ENCODE data around the gene HAL.
A peak's percentile ranks its signal among the peaks of the same experiment; 100 is the strongest.
"Not testable (repeated sequence)": the region's sequence is repeated elsewhere in the genome, so short reads cannot be mapped to it uniquely, and the experiment has no call there.

The HAL gene

DNA sequence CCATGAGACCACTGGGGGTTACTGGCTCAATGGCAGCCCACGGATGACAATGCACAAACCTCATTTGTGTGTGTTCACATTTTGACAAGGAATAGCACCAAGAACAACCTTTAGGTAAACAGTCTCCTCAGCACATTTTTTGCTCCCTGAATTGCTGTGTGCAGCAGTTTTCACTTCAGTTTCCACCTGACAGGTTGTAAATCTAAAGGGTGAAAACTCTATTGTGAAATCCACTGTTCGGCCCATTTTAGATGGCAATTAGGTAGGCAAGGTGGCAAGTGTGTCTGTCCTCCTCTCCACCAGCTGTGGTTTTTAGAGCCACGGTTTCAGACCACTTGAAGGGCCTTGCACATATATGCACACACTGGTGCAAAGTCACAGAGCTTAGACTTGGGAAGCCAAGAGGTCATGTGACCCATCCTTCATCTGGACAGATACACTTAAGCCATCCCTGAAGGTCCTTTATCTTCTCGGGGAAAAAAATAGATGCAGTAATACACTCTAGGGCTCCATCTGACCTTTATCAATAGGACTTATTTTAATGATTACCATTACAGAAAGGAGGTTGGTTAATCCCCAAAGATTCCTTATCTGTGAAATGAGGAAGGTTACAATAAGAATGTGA, 23.2 kb downstream of the HAL start:
- peak in 1 of 3 experiments; percentile 28 for DNase-seq

DNA sequence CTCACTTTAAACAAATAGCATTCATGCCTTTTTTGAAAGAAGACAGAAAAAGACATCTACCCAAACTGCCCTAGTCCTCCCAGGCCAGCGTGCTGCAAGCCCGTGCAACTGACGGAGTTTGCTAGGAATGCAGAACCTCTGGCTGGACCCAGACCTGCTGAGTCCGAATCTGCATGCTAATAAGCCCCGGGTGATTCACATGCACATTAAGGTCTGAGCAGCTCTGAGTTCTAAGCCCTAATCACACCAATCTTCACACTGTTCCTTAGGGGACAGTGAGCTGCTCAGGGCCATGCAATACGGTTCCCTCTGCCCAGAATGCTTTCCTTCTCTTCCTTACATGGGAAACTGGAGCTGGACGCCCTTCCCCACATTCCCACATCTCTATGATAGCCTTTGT, 25.2 kb downstream of the HAL start:
- no peak for DNase-seq

DNA sequence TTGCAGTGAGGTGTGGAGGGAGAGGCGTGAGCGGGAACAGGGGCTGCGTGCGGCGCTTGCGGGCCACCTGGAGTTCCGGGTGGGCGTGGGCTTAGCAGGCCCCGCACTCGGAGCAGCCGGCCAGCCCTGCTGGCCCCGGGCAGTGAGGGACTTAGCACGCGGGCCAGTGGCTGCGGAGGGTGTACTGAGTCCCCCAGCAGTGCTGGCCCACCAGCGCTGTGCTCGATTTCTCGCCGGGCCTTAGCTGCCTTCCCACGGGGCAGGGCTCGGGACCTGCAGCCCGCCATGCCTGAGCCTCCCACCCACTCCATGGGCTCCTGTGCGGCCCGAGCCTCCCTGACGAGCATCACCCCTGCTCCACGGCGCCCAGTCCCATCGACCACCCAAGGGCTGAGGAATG, 27.0 kb downstream of the HAL start:
- not testable (repeated sequence) for DNase-seq

DNA sequence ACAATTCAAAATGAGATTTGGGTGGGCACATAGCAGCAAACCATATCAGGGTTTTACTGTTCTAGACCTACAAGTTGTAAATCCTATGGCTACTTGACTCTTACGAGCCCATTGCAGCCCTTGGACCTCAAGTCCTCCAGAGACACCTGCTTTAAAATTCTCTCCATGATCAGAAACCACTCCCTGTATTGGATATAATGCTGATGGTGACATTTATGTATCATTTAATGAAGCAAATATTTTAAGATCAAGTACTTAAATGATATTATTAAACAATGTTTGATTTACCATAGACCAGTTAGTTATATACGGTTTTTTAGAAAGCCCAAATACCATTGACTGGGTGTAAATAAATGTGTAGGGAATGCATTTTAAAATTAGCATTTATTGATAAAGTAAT, 28.8 kb downstream of the HAL start:
- DNase-seq, result no peak

DNA sequence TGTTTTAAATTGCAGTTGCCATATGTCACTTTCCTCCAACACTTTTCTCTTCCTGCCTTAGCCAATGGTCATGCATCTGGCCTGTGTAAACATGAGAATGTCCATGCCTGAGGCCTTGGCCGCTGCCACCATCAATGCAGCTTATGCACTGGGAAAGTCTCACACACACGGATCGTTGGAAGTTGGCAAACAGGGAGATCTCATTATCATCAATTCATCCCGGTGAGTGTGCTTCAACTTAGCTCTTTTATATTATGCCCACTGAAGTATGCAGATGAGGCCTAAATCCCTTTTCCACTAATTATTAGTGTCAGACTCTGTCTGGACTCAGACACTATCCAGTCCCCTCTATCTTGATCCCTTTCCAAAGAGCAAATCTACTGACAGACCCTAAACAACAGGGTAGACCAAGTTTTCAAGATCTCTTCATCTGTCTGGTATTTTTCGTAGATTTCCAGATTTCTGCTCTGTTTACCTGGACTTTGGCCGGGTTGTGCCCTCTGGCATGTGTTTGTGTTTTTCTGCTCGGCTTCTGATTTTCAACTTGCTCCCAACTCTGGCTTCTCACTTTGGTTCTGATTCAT, 29.8 kb downstream of the HAL start:
- peak in 1 of 3 experiments; percentile 46 for DNase-seq

DNA sequence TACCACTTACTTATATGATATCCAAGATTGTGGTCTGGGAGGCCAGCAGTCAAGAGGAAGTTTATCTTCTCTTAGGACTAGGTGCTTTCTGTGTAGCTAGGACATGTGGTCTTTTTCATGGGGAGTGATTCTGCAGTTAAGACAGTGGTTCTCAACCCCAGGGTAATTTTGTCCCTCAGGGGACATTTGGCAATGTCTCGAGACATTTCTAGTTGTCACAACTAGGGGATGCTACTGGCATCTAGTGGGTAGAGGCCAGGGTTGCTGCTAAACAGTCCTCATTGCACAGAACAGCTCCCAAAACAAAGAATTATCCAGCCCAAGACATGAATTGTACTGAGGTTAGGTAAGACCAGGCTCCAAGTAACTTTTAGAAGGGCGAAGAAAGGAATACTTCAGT, 33.0 kb downstream of the HAL start:
- peak in 2 of 3 experiments; percentile 6 to 48 for DNase-seq

DNA sequence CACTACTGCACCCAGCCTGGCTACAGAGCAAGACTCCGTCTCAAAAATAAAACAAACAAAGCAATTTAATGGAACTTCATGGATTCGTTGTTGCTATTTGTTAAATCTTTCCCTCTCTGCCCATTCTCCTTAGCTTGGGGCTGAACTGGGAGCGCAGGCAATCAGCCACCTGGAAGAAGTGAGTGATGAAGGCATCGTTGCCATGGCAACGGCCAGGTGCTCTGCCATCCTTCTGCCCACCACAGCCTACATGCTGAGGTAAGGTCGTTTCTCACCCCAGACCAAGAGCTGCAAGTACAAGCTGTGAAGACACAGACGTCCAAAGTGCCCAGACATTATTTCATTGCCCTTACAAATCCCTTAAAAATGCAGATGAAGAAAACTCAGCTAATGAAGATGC, 33.9 kb downstream of the HAL start:
- peak; percentile 22 to 94 (median 66) for DNase-seq

DNA sequence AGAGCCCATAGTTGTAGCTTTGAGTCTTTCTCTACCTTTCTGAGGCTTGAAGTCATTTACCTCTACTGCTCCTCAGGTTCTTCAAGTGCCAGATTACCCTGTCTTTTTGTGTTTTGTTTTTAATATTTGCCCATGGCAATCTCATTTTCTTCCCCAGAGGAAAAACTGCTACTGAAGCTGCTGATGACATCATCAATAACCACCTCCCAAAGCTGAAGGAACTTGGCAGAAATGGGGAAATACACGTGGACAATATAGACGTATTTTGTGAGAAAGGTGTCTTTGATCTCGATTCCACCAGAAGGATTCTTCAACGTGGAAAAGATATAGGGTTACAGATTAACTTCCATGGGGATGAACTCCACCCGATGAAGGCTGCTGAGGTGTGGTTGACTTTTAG, 35.9 kb downstream of the HAL start:
- DNase-seq, result no peak

DNA sequence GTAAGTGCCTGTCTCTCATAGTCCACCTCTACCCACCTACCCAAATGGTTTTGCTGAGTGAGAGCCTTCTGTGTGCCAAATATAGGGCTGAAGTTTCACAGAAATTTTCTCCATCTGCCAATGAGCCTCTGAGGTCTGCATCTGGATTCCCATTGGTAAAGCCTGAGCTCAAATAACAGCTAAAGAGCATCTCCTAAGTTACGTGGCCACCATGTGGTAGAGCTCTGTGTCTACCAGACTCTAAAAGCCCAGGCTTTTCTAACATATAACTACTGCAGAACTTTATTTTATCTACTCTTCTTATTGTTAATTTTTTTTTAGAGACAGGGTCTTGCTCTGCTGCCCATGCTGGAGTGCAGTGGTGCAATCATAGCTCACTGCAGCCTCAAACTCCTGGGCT, 37.0 kb downstream of the HAL start:
- DNase-seq, result peak in 2 of 3 experiments; percentile 10 to 38

DNA sequence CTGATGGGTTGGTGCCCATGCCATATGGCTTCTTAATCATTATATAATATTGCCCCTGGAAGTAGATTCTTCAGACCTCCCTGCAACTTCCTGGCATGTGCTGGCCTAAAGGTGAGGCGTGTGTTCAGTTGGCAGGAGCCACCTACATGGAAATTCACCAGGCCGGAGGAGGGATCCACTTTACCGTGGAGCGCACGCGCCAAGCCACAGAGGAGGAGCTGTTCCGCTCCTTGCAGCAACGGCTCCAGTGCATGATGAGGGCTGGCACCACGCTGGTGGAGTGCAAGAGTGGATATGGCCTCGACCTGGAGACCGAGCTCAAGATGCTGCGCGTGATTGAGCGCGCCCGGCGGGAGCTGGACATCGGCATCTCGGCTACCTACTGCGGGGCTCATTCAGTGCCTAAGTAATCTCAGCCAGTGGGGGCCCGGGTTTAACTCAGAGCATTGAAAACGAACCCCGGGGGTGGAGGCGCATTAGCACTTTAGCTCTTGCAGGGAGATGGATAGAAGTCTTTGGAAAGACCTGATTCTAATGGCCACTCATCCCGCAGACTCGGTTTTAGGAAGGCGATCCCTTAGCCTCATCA, 39.5 kb downstream of the HAL start:
- DNase-seq, result no peak

DNA sequence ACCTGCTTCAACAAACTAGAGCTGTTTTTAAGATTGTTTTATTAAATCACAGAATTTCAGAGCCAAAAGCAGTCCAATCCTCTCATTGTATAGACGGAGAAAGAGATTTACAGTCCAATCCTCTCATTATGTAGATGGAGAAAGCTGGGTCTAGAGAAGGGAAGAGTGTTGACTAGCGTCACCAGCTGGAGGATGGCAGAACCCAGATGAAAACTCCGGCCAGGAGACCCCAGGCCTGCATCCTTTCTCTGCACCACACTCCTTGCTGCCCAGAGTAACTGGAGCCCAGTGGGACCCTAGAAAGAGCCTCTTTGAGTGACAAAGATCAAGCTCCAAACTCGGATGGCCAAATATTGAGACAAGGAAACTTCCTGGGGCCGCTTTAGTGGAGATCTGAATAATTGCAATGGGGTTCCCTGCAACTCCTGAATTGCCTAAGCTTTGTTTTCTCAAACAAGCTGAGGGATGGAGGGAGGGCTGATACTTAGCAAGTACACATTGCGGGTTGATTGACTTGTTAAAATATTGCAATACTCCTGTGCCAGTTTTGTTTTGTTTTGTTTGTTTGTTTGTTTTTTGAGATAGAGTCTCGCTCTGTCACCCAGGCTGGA, 40.5 kb downstream of the HAL start:
- DNase-seq, result no peak

DNA sequence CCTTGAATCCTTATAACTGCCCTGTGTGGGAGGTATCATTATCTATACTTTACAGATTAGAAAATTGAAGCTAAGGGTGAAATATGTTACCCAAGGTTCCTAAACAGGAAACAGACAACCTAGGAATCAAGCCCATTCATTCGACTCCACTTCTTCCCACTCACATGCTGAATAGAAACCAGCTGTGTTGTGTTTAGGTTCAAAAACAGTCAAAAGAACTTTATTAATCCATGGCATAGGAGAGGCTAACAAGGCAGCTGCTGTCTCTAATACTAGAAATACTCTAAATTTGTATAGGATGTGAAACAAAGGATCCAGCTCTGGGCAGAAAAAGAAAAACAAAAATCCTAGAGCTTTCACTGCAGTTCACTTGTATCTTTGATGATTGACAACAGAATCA, 43.1 kb downstream of the HAL start:
- no peak for DNase-seq

DNA sequence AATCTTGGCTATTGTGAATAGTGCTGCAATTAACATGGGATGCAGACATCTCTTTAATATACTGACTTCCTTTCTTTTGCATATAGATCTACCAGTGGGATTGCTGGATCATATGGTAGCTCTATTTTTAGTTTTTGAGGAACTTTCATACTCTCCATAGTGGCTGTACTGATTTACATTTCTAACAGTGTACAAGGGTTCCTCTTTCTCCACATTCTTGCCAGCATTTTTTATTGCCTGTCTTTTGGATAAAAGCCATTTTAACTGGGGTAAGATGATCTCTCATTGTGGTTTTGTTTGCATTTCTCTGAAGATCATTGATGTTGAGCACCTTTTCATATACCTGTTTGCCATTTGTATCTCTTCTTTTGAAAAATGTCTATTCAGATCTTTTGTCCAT, 44.6 kb downstream of the HAL start:
- DNase-seq, result peak in 1 of 3 experiments; percentile 33

DNA sequence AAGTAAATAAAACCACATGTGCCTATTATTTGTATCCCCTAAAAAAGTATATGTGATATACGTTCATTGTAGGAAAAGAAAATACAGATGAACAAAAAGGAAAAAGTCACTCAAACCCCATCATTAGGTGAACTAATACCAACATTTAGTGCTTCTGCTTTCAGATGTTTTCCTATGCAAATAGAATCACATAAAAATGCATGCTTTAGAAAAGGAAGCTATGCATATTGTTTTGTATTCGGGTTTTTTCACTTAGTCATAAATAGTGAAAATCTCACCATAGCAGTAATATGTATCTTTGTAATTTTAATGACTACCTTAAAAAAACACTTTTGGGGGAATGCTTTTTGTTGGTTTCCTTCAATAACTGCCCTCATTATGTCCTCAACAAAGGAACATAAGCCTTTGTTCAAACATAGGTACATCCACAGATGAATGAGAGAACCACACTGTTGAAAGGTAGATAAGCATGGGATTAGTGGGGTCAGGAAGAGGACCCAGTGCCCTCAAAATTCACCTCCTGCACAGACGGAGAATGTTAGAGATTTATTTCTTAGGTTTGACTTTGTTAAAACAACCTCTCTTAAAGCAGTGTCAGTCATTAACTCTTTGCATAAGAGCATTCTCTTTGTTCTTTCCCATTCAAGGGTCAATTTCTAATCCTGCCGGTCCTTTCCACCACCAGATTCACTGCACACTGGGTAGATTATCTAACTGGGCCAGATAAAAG, 46.5 kb downstream of the HAL start:
- DNase-seq, result peak in 2 of 3 experiments; percentile 27 to 74

DNA sequence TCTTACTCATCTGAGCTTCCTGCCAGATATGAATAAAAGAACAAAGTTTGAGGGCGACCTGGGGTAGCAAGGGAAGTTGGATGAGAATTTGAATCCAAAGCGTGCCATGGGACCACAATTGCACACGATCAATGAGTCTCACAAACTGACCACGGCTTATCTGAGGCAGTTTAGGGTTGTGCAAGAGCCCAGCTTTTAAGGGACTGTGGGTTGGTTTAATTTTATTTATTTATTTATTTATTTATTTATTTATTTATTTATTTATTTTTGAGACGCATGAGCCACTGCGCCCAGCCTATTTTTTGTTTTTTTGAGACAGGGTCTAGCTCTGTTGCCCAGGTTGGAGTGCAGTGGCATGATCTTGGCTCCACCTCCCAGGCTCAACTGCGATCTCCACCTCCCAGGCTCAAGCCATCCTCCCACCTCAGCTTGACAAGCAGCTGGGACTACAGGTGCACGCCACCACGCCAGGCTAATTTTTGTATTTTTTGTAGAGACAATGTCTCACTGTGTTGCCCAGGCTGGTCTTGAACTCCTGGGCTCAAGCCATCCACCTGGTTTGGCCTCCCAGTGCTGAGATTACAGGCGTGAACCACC, 51.9 kb downstream of the HAL start:
- DNase-seq, result no peak

DNA sequence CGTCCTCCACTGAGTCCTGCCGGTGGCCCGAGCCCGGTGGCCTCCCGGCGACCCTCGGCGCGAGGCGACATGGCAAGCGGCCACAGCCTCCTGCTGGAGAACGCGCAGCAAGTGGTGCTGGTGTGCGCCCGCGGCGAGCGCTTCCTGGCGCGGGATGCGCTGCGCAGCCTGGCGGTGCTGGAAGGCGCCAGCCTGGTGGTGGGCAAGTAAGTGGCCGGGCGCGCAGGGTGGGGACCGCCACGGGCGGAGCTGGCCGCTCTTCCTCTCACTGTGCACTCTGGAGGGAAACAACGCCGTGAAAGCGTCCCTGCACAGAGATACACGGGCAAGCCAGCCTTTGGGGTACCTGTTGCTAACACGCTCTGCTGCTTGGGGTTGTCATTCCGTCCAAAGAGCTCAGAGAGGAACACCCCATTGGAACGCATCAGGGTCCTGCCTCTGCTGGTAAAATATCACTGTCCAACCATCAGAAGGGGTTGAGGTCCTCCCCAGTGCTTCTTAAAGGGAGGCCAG, 52.8 kb downstream of the HAL start, which contains the start of gene AMDHD1:
AMDHD1 (plus strand) TSS at position 2 of the 513 bp plus-strand sequence; CDS start at position 70, 68 bp downstream.
- DNase-seq, result peak; percentile 52 to 88 (median 87)

DNA sequence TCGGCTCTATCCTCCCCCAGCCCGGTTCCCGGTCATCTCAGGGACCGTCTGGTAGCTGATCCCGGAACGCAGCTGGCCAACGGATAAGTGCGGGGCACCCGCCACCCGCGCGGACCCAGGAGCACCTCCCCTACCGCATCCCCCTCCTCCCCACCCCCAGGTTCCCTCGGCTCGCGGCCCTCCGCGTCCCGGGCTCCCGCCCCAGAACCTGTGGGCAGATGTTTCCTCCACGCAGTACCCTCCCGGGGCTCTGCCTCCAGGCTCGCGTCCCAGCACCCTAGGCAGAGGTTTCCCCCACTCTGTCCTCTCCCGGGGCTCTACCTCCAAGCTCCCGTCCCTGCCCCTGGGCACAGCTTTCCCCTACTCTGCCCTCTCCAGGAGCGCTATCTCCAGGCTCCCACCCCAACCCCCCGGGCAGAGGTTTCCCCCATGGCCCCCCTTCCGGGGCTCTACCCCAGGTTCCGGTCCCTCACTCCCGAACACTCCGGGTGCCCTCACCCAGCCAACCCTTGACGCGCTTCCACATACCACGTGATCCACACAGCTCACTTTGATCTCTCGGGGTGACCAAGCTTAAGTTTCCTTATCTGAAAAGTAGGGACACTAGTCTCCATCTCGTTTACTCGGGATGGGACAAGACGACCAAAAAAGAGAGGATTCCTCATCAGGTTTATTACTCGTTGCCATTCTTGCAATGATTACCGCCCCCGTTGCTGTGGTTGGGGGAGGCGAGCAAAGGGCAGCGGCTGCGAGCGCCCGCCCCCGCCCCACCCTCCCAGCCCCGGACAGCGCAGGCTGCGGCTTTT, 53.4 kb downstream of the HAL start, which contains the start of gene CCDC38:
CCDC38 (minus strand) TSS at position 91 of the 806 bp plus-strand sequence. CDS start 6,105 bp downstream, outside the sequence.
- peak; percentile 73 to 91 (median 88) for DNase-seq

DNA sequence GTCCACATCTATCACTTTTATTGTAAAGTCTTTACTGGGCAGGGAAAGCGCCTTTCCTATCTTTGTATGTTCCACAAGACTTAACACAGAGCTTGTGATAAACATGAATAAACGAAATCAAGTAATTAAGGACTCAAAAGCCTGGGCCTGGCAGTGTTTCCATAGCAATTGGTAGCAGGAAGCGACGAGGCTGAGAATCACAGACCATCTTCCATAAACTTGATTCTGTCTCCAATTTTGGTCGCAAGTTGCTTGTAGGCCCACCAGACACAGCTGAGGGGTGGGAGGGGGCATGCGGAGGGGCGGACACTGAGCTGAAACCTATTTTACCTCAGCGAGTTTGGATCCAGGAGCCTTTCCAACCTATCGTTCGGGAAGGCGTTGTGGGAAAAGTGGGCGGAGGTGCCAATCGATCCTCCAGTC, 54.0 kb downstream of the HAL start:
- DNase-seq, result peak in 1 of 3 experiments; percentile 80

DNA sequence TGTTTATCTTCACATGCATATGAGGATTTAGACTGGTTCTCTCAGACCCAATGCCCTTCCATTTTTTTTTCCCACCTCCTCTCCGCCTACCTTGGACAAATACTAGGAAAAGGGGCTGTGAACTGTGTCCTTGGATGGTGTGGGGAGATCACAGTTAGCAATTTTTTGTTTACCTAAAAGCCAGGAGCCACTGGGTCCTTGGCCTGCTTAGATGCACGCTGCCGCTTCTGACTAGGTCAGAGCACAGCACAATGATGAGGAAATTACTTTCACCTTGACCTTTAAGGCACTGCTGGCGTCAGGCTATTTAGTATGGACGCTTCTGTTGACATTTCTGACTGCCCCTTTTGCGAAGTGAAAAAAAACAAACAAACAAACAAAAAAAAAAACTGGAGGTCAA, 55.6 kb downstream of the HAL start:
- DNase-seq, result no peak
